Right renal cortex interstitium (tissue), 3 donors: ENCODE data around the gene KRT40. TPM values are rescaled to one million over a fixed set of nuclear protein-coding genes. Genes with fewer than 3 reads are reported as not detected.

ENCODE experiments used
- DNase-seq, 3 donors: peaks; one replicate each; pipeline ENCODE4 v3.0.0-alpha.2; 2013; ENCODE audit warnings: low read depth in 3 of 3, low spot score in 2 of 3
- polyA plus RNA-seq, 3 donors: library from polyadenylated mRNA; unstranded; fragments of 120-200 nt; gene quantifications; one replicate each; pipeline ENCODE4 v1.2.1, GENCODE V29; 2013; ENCODE audit not compliant: insufficient read length in 3 of 3

KRT40 gene
- polyA plus RNA-seq, 3 donors, result not detected

- no peak for DNase-seq
These were observed 30.2 kb downstream of the KRT40 start for GRCh38 chr17:40953881-40954280.

- DNase-seq, result no peak
These were observed 31.5 kb downstream of the KRT40 start for GRCh38 chr17:40952661-40953060.

- DNase-seq, result no peak
These were observed 32.0 kb downstream of the KRT40 start for GRCh38 chr17:40952154-40952553.

GRCh38 chr17:40951011-40951622, 33.0 kb downstream of the KRT40 start:
- DNase-seq, result no peak

- DNase-seq, result no peak
These were observed 34.0 kb downstream of the KRT40 start for GRCh38 chr17:40950176-40950575.

GRCh38 chr17:40949418-40949817, 34.7 kb downstream of the KRT40 start:
- peak in 1 of 3 donors; percentile 29 for DNase-seq

GRCh38 chr17:40947929-40948328, 36.2 kb downstream of the KRT40 start:
- DNase-seq, result no peak

GRCh38 chr17:40945414-40945813, 38.7 kb downstream of the KRT40 start:
- DNase-seq, result no peak

- DNase-seq, result no peak
These were observed 39.6 kb downstream of the KRT40 start for GRCh38 chr17:40944531-40944930.

GRCh38 chr17:40942553-40942952, 41.6 kb downstream of the KRT40 start:
- no peak for DNase-seq

- DNase-seq, result no peak
These were observed 43.9 kb downstream of the KRT40 start for GRCh38 chr17:40940266-40940665.

GRCh38 chr17:40938981-40939380, 45.1 kb downstream of the KRT40 start:
- no peak for DNase-seq

- no peak for DNase-seq
These were observed 46.7 kb downstream of the KRT40 start, which contains the start of gene KRT23 for GRCh38 chr17:40937384-40937819. Gene KRT23 (minus strand): TSS chr17:40937646. CDS start chr17:40936603, 1,043 bp downstream.

- DNase-seq, result no peak
These were observed 47.1 kb downstream of the KRT40 start for GRCh38 chr17:40936976-40937375.

- DNase-seq, result no peak
These were observed 47.6 kb downstream of the KRT40 start for GRCh38 chr17:40936437-40936971.

- DNase-seq, result no peak
These were observed 48.5 kb downstream of the KRT40 start for GRCh38 chr17:40935624-40936023.

- DNase-seq, result no peak
These were observed 51.5 kb downstream of the KRT40 start for GRCh38 chr17:40932608-40933007.

GRCh38 chr17:40931311-40931710, 52.8 kb downstream of the KRT40 start:
- DNase-seq, result no peak

Other genes starting within 250 kb of the KRT40 start
- gene KRT25, start 229.0 kb downstream of the KRT40 start, polyA plus RNA-seq, result under 1 TPM in 2 of 3 donors, not detected in 1; 0.07 TPM
- not detected for gene KRT26, start 212.1 kb downstream of the KRT40 start, polyA plus RNA-seq
- not detected for gene KRT27, start 201.8 kb downstream of the KRT40 start, polyA plus RNA-seq
- gene KRT28, start 184.4 kb downstream of the KRT40 start, polyA plus RNA-seq, result not detected
- 10 to 100 TPM; 33.0 to 44.7 (median 41.0) TPM for gene KRT10, start 161.7 kb downstream of the KRT40 start, polyA plus RNA-seq
- not detected for gene KRT12, start 117.1 kb downstream of the KRT40 start, polyA plus RNA-seq
- gene KRT20, start 99.1 kb downstream of the KRT40 start, polyA plus RNA-seq, result under 1 TPM in 2 of 3 donors, not detected in 1; 0.17 to 0.37 TPM
- 1 to 10 TPM in 2 of 3 donors, under 1 TPM in 1; 0.45 to 2.2 (median 2.0) TPM for gene KRT23, start 46.7 kb downstream of the KRT40 start, polyA plus RNA-seq
- gene KRT39, start 17.4 kb downstream of the KRT40 start, polyA plus RNA-seq, result not detected
- not detected for gene KRTAP3-3, start 9.8 kb upstream of the KRT40 start, polyA plus RNA-seq
- not detected for gene KRTAP3-2, start 15.6 kb upstream of the KRT40 start, polyA plus RNA-seq
- not detected for gene KRTAP3-1, start 24.8 kb upstream of the KRT40 start, polyA plus RNA-seq
- gene KRTAP1-5, start 42.9 kb upstream of the KRT40 start, polyA plus RNA-seq, result not detected
- not detected for gene KRTAP1-4, start 45.9 kb upstream of the KRT40 start, polyA plus RNA-seq
- not detected for gene KRTAP1-3, start 50.5 kb upstream of the KRT40 start, polyA plus RNA-seq
- not detected for gene KRTAP1-1, start 57.1 kb upstream of the KRT40 start, polyA plus RNA-seq
- gene KRTAP2-1, start 63.0 kb upstream of the KRT40 start, polyA plus RNA-seq, result not detected
- not detected for gene KRTAP2-2, start 70.9 kb upstream of the KRT40 start, polyA plus RNA-seq
- not detected for gene KRTAP2-3, start 75.8 kb upstream of the KRT40 start, polyA plus RNA-seq
- gene KRTAP2-4, start 81.6 kb upstream of the KRT40 start, polyA plus RNA-seq, result not detected
- not detected for gene KRTAP4-7, start 99.8 kb upstream of the KRT40 start, polyA plus RNA-seq
- not detected for gene KRTAP4-8, start 113.8 kb upstream of the KRT40 start, polyA plus RNA-seq
- not detected for gene KRTAP4-16, start 117.9 kb upstream of the KRT40 start, polyA plus RNA-seq
- gene KRTAP4-9, start 121.1 kb upstream of the KRT40 start, polyA plus RNA-seq, result not detected
- gene KRTAP4-11, start 134.0 kb upstream of the KRT40 start, polyA plus RNA-seq, result not detected
- not detected for gene KRTAP4-12, start 139.9 kb upstream of the KRT40 start, polyA plus RNA-seq
- gene KRTAP4-6, start 156.2 kb upstream of the KRT40 start, polyA plus RNA-seq, result not detected
- gene KRTAP4-5, start 165.5 kb upstream of the KRT40 start, polyA plus RNA-seq, result not detected
- not detected for gene KRTAP4-4, start 176.4 kb upstream of the KRT40 start, polyA plus RNA-seq
- gene KRTAP4-3, start 183.9 kb upstream of the KRT40 start, polyA plus RNA-seq, result not detected
- not detected for gene KRTAP4-2, start 193.9 kb upstream of the KRT40 start, polyA plus RNA-seq
- not detected for gene KRTAP4-1, start 200.6 kb upstream of the KRT40 start, polyA plus RNA-seq
- gene KRTAP9-1, start 205.6 kb upstream of the KRT40 start, polyA plus RNA-seq, result not detected
- gene KRTAP9-2, start 242.3 kb upstream of the KRT40 start, polyA plus RNA-seq, result not detected
- gene KRTAP9-3, start 248.1 kb upstream of the KRT40 start, polyA plus RNA-seq, result not detected